Measurements from ENCODE around the gene OTOP3. TPM values are rescaled to one million over a fixed set of nuclear protein-coding genes. Genes with fewer than 3 reads are reported as not detected.

OTOP3 gene
- total RNA-seq, 1 experiment from 2014 or later = not detected

DNA sequence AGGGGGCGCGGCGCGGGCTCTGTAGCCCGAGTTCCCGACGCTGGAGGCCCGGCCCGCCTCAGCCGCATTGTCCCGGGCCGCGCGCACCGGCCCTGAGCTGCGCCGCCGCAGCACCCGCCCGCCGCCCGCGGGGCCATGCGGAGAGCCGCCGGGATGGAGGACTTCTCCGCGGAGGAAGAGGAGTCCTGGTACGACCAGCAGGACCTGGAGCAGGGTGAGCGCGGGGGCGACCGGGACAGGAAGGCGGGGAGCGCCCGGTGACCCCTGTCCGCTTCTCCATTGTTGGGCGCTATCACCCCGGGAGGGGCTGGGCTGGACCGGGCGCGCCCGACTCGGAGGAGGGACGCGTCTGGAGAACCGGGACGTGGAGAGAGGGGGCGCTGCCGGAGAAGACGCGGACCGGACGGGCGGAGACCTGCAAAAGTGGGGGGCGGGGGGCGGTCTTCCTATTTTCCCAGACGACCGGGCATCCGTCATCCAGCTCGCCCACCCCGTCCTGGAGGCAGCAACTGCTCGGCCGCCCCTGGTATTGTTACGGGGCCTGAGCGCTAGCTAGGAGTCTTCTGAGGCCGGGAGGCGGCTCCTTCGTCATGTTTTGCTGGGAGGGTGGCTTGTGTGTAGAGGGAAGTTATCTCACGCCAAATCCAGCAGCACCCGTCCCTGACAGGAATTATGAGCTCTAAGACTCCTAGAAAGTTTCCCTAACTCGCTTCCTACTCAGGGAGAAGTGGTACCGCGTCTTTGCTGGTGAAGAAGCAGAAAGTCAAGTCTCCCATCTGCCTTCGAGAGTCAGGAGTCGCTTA lies 52.4 kb downstream of the OTOP3 start (continued):
- TF ChIP-seq, protein P1, sequence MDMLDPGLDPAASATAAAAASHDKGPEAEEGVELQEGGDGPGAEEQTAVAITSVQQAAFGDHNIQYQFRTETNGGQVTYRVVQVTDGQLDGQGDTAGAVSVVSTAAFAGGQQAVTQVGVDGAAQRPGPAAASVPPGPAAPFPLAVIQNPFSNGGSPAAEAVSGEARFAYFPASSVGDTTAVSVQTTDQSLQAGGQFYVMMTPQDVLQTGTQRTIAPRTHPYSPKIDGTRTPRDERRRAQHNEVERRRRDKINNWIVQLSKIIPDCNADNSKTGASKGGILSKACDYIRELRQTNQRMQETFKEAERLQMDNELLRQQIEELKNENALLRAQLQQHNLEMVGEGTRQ (CRISPR knock-in tag; IDR thresholded peaks at IDR 0.05) = no peak
- TF ChIP-seq ELF4 (CRISPR knock-in tag; IDR thresholded peaks at IDR 0.05; ENCODE audit: low read depth) (no peak), ZNF416 (CRISPR knock-in tag; IDR thresholded peaks at IDR 0.05) (no peak), HMGA2 (CRISPR knock-in tag; IDR thresholded peaks at IDR 0.05) (no peak), GTF2I (CRISPR knock-in tag; conservative IDR thresholded peaks at IDR 0.05) (no peak), ZNF671 (CRISPR knock-in tag; IDR thresholded peaks at IDR 0.05) (no peak), CBFB (CRISPR knock-in tag; IDR thresholded peaks at IDR 0.05; ENCODE audit: low read depth) (no peak), TEAD1 (CRISPR knock-in tag; IDR thresholded peaks at IDR 0.05) (peak; percentile 43; the same call in 1 of the 2 replicates), ZBTB21 (CRISPR knock-in tag; IDR thresholded peaks at IDR 0.05; ENCODE audit: borderline replicate concordance) (no peak), RORB (CRISPR knock-in tag; IDR thresholded peaks at IDR 0.05) (no peak), NFE2L1 (CRISPR knock-in tag; IDR thresholded peaks at IDR 0.05) (no peak), ESRRA (CRISPR knock-in tag; IDR thresholded peaks at IDR 0.05; ENCODE audit: borderline replicate concordance) (no peak), IRF2 (CRISPR knock-in tag; IDR thresholded peaks at IDR 0.05; ENCODE audit: borderline replicate concordance, low read depth) (no peak), ZNF423 (CRISPR knock-in tag; IDR thresholded peaks at IDR 0.05) (no peak)
- TF ChIP-seq, protein P2, sequence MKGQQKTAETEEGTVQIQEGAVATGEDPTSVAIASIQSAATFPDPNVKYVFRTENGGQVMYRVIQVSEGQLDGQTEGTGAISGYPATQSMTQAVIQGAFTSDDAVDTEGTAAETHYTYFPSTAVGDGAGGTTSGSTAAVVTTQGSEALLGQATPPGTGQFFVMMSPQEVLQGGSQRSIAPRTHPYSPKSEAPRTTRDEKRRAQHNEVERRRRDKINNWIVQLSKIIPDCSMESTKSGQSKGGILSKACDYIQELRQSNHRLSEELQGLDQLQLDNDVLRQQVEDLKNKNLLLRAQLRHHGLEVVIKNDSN (CRISPR knock-in tag; IDR thresholded peaks at IDR 0.05) = no peak
- TF ChIP-seq, protein P3, sequence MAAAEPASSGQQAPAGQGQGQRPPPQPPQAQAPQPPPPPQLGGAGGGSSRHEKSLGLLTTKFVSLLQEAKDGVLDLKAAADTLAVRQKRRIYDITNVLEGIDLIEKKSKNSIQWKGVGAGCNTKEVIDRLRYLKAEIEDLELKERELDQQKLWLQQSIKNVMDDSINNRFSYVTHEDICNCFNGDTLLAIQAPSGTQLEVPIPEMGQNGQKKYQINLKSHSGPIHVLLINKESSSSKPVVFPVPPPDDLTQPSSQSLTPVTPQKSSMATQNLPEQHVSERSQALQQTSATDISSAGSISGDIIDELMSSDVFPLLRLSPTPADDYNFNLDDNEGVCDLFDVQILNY (CRISPR knock-in tag; IDR thresholded peaks at IDR 0.05) = no peak
- TF ChIP-seq, protein P4, sequence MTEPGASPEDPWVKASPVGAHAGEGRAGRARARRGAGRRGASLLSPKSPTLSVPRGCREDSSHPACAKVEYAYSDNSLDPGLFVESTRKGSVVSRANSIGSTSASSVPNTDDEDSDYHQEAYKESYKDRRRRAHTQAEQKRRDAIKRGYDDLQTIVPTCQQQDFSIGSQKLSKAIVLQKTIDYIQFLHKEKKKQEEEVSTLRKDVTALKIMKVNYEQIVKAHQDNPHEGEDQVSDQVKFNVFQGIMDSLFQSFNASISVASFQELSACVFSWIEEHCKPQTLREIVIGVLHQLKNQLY (CRISPR knock-in tag; IDR thresholded peaks at IDR 0.05) = no peak
- TF ChIP-seq, protein P5, sequence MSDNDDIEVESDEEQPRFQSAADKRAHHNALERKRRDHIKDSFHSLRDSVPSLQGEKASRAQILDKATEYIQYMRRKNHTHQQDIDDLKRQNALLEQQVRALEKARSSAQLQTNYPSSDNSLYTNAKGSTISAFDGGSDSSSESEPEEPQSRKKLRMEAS (CRISPR knock-in tag; IDR thresholded peaks at IDR 0.05) = peak; percentile 24; the same call in 1 of the 2 replicates

DNA sequence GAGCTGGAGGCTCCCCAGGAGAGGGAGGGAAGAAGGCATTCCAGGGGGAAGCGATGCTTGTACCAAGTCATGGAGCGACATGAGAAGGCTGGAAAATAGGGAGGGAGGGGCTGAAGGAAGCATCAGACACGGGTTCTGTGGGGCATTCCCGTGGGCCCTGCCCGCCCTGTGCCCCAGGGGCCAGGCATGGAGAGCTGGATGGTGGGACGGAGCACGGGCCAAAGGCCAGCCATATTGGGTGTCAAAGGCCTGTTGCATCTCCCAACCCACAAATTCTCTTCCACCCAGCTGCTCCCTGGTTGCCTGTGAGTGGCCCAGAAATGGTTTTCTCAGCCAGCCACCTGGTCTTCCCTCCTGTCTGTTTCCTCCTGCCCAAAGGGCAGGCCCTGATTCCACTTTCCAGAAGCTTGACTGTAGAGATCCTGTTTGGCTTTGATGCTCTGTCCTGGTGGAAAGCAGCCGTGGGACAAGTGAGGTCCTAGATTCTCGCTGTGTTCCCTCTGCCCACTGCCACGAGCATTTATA lies 54.9 kb downstream of the OTOP3 start:
- Mint-ChIP-seq H3K4me3 (no peak overlapping the region), H3K4me1 (peaks cover 16% of the 10 kb centered on the region), H3K27me3 (ENCODE audit: low read depth) (peaks cover 1% of the 10 kb centered on the region; the same call in 1 of the 2 replicates), H3K9me3 (no peaks in the 10 kb centered on the region), H3K27ac (0 out of 2 replicates have a peak overlapping the region, but pooled peaks have one; percentile 27), H3K36me3 (0 out of 2 replicates have a peak, but pooled peaks cover under 1% of the 10 kb centered on the region)
- DNase-seq (ENCODE audit: low spot score) (no peak), ATAC-seq (no peak)
- ChIA-PET POLR2A (no interaction called here), CTCF (interaction anchor here (0.7 to 4.0 kb wide), 4 partner anchors 27 to 333 kb away, joined by 3 to 22 read pairs (median 10); no protein-coding TSS in a partner anchor)
- TF ChIP-seq ETV6 (CRISPR knock-in tag; IDR thresholded peaks at IDR 0.05) (no peak), CBFB (CRISPR knock-in tag; IDR thresholded peaks at IDR 0.05; ENCODE audit: low read depth) (no peak), RELA (CRISPR knock-in tag; IDR thresholded peaks at IDR 0.05; ENCODE audit: borderline replicate concordance) (no peak), JUN (CRISPR knock-in tag; IDR thresholded peaks at IDR 0.05) (no peak), ZNF423 (CRISPR knock-in tag; IDR thresholded peaks at IDR 0.05) (no peak), GABPB1 (CRISPR knock-in tag; IDR thresholded peaks at IDR 0.05) (no peak)
- TF ChIP-seq, protein P6, sequence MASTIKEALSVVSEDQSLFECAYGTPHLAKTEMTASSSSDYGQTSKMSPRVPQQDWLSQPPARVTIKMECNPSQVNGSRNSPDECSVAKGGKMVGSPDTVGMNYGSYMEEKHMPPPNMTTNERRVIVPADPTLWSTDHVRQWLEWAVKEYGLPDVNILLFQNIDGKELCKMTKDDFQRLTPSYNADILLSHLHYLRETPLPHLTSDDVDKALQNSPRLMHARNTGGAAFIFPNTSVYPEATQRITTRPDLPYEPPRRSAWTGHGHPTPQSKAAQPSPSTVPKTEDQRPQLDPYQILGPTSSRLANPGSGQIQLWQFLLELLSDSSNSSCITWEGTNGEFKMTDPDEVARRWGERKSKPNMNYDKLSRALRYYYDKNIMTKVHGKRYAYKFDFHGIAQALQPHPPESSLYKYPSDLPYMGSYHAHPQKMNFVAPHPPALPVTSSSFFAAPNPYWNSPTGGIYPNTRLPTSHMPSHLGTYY (CRISPR knock-in tag; IDR thresholded peaks at IDR 0.05) = no peak
- TF ChIP-seq, protein P7, sequence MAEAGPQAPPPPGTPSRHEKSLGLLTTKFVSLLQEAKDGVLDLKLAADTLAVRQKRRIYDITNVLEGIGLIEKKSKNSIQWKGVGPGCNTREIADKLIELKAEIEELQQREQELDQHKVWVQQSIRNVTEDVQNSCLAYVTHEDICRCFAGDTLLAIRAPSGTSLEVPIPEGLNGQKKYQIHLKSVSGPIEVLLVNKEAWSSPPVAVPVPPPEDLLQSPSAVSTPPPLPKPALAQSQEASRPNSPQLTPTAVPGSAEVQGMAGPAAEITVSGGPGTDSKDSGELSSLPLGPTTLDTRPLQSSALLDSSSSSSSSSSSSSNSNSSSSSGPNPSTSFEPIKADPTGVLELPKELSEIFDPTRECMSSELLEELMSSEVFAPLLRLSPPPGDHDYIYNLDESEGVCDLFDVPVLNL (CRISPR knock-in tag; IDR thresholded peaks at IDR 0.05; ENCODE audit: borderline replicate concordance, low read depth) = no peak
- TF ChIP-seq, protein P1 (CRISPR knock-in tag; IDR thresholded peaks at IDR 0.05) = no peak
- TF ChIP-seq, protein P2 (CRISPR knock-in tag; IDR thresholded peaks at IDR 0.05) = no peak
- TF ChIP-seq, protein P8, sequence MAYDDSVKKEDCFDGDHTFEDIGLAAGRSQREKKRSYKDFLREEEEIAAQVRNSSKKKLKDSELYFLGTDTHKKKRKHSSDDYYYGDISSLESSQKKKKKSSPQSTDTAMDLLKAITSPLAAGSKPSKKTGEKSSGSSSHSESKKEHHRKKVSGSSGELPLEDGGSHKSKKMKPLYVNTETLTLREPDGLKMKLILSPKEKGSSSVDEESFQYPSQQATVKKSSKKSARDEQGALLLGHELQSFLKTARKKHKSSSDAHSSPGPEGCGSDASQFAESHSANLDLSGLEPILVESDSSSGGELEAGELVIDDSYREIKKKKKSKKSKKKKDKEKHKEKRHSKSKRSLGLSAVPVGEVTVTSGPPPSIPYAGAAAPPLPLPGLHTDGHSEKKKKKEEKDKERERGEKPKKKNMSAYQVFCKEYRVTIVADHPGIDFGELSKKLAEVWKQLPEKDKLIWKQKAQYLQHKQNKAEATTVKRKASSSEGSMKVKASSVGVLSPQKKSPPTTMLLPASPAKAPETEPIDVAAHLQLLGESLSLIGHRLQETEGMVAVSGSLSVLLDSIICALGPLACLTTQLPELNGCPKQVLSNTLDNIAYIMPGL (CRISPR knock-in tag; IDR thresholded peaks at IDR 0.05) = no peak
